GM21723 (cell line): Measurements from ENCODE around the gene FAM13A.

ENCODE experiments used
- ATAC-seq: cut with Tn5 transposase; IDR thresholded peaks from one replicate; pipeline ENCODE4 v1.9.1; 2021; ENCODE audit warnings: mild to moderate bottlenecking, moderate library complexity; ENCODE audit not compliant: unreplicated experiment

The FAM13A gene

GRCh38 chr4:88696630-88697029 lies 360.4 kb downstream of the FAM13A start:
- ATAC-seq: no peak

- ATAC-seq: no peak
Measured at GRCh38 chr4:88693792-88694191, 363.2 kb downstream of the FAM13A start.

- ATAC-seq: no peak
Measured at GRCh38 chr4:88690355-88690754, 366.6 kb downstream of the FAM13A start.

DNA sequence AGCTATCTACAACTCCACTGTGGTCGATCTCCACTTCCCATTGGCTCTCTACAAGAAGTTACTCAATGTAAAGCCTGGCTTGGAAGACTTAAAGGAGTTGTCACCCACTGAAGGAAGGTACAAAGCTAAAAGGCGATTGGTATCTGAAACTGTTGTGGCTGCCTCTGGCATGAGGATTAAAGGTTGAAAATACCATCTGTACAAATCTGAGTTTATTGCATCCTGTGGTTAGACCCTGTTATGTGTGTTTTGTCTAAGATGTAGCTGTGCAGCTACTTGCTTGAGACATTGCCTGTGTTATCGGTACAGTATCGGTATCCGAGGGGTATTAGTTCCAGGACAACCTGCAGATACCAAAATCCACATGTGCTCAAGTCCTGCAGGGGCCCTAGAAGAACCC lies 375.8 kb downstream of the FAM13A start:
- no peak for ATAC-seq
